GM12872 (cell line): ENCODE results near the gene MSI2.
A peak's percentile ranks its signal among the peaks of the same experiment; 100 is the strongest.

Source experiments
- CTCF ChIP-seq: IDR thresholded peaks from 3 replicates; pipeline ENCODE4 v1.5.1; 2011; ENCODE audit warnings: low read depth, mild to moderate bottlenecking, low read length, moderate library complexity; ENCODE audit not compliant: insufficient read depth

Gene MSI2

GRCh38 chr17:57235124-57235523 is 21.2 kb upstream of the MSI2 start:
- no peak for TF ChIP-seq CTCF

- TF ChIP-seq CTCF = no peak
These were observed 19.5 kb upstream of the MSI2 start for GRCh38 chr17:57236686-57237299.

- TF ChIP-seq CTCF = no peak
These were observed 15.7 kb upstream of the MSI2 start for GRCh38 chr17:57240648-57241047.

GRCh38 chr17:57242148-57242547 is 14.2 kb upstream of the MSI2 start:
- no peak for TF ChIP-seq CTCF

GRCh38 chr17:57243171-57243622 is 13.1 kb upstream of the MSI2 start:
- peak; percentile 100 for TF ChIP-seq CTCF

- no peak for TF ChIP-seq CTCF
These were observed 10.5 kb upstream of the MSI2 start for GRCh38 chr17:57245786-57246185.

- TF ChIP-seq CTCF = no peak
These were observed 10.1 kb upstream of the MSI2 start for GRCh38 chr17:57246257-57246656.
